Astrocyte of the cerebellum (primary cell): ENCODE measurements around the gene ADSS1.
"Not testable (repeated sequence)": the region's sequence is repeated elsewhere in the genome, so short reads cannot be mapped to it uniquely, and the experiment has no call there.

ENCODE experiments used
- DNase-seq: peaks from one replicate; pipeline ENCODE4 v3.0.0-alpha.2; 2011; ENCODE audit warnings: low read depth
- H3K4me3 ChIP-seq: 2 replicates; pipeline ENCODE4 v1.5.1; 2011; ENCODE audit warnings: mild to moderate bottlenecking, low read depth, low read length, moderate library complexity
- CTCF ChIP-seq: IDR thresholded peaks from 2 replicates; pipeline ENCODE4 v1.5.1; 2012; ENCODE audit warnings: low read length, low read depth, moderate library complexity, mild to moderate bottlenecking; ENCODE audit errors: missing control alignments
- in situ Hi-C: cut with HindIII; loops from 2 replicates; pipeline ENCODE4 v1.10.0; 2017; ENCODE audit warnings: low sequenced_read_pairs

ADSS1 gene

GRCh38 chr14:104750056-104750752 is 26.2 kb downstream of the ADSS1 start:
- H3K4me3 ChIP-seq, result no peak overlapping the region
- in situ Hi-C loops, result no loop called here
- no peak for DNase-seq
- TF ChIP-seq CTCF, result no peak

GRCh38 chr14:104750753-104751057 is 26.7 kb downstream of the ADSS1 start:
- DNase-seq, H3K4me3 ChIP-seq, in situ Hi-C loops: not testable (repeated sequence)

GRCh38 chr14:104751539-104752422 is 27.8 kb downstream of the ADSS1 start:
- H3K4me3 ChIP-seq, result peak overlapping the region; percentile 87
- in situ Hi-C loops, result no loop called here
- TF ChIP-seq CTCF, result no peak
- DNase-seq, result no peak

- in situ Hi-C loops, result no loop called here
- H3K4me3 ChIP-seq, result peak overlapping the region; percentile 87
- DNase-seq, result no peak
- TF ChIP-seq CTCF, result no peak
Observed at GRCh38 chr14:104752423-104752734, 28.4 kb downstream of the ADSS1 start.

GRCh38 chr14:104752735-104753527 is 28.9 kb downstream of the ADSS1 start, which contains the start of gene SIVA1:
TSS of gene SIVA1 (plus strand) at chr14:104753147. CDS start at chr14:104753202, 55 bp downstream.
- peak; percentile 97 for DNase-seq
- H3K4me3 ChIP-seq, result peak within 1 kb of the TSS; percentile 87
- no peak for TF ChIP-seq CTCF
- in situ Hi-C loops, result no loop called here

- peak overlapping the region; percentile 87 for H3K4me3 ChIP-seq
- no peak for TF ChIP-seq CTCF
- DNase-seq, result no peak
- in situ Hi-C loops, result no loop called here
Observed at GRCh38 chr14:104753528-104754212, 29.6 kb downstream of the ADSS1 start.
